ENCODE data around the gene SIAE.

SIAE gene

DNA sequence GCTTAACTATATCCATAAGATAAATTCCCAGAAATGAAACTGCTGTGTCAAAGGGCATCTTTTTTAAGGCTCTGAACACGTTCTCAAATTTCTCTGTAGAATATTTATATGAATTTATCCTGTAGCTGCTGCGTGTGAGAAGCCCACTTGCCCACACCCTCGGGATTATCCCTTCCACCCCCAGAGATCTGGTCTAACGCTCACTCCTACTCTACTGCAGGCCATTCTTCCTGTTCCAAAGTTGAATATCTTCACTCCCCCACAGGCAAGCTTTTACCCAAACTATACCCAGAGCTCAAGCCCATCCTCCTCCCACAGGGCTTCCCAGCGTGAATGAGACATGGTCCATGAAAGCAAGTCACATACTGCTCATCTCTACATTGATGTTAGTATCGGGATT is 24.9 kb downstream of the SIAE start:
- H3K27ac Mint-ChIP-seq, result no peak overlapping the region
- no peaks in the 10 kb centered on the region for H3K9me3 Mint-ChIP-seq
- H3K27me3 Mint-ChIP-seq (ENCODE audit: low read depth), result no peaks in the 10 kb centered on the region
- no peaks in the 10 kb centered on the region for H3K36me3 Mint-ChIP-seq (ENCODE audit: low read depth)
- no peak overlapping the region for H3K4me3 Mint-ChIP-seq
- H3K4me1 Mint-ChIP-seq (ENCODE audit: low read depth), result no peaks in the 10 kb centered on the region

- no peaks in the 10 kb centered on the region for H3K4me1 Mint-ChIP-seq (ENCODE audit: low read depth)
- H3K9me3 Mint-ChIP-seq, result no peaks in the 10 kb centered on the region
- no peak overlapping the region for H3K4me3 Mint-ChIP-seq
- peaks cover under 1% of the 10 kb centered on the region for H3K36me3 Mint-ChIP-seq (ENCODE audit: low read depth)
- no peak overlapping the region for H3K27ac Mint-ChIP-seq
- H3K27me3 Mint-ChIP-seq (ENCODE audit: low read depth), result no peaks in the 10 kb centered on the region
These were observed 27.4 kb downstream of the SIAE start for GRCh38 chr11:124646148-124646547.

DNA sequence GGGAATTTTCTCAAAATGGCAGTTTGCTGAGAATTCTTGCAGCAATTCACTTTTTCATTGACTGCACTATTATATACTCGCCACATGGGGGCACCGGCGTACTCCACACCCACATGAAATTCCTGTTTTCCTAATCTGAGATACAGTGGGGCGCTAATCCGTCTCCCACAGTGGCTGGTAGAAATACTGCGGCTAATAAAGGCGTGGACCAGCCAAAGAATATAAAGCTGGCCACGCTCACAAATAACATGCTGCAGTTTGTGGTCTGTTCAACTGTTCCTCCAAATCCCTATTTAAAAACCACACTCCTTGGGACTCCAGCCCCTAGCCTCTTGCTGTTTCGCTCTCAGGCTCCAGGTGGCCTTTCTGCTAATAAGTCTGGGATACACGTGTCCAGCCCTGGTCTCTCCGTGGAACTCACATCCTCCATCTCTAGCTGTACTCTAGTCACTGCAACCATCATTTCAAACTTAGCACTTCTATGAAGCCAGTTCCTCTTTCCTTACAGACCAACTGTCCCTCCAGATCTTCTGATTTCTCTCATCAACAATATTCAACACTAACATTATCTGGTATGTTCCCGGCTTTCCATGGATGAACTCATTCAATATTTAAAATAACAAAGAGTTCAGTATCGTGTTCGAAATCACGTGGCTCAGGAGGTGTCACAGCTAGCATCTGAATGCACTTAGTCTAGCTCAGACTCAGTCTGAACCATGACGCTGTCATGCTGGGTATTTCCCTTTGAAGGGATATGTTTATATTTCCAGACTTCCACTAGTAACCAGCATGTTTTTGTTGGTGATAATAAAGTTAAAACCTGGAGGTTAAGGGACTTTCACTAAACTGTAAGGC is 28.9 kb downstream of the SIAE start:
- no peak overlapping the region for H3K27ac Mint-ChIP-seq
- no peaks in the 10 kb centered on the region for H3K4me1 Mint-ChIP-seq (ENCODE audit: low read depth)

GRCh38 chr11:124643605-124644425 is 29.7 kb downstream of the SIAE start:
- Mint-ChIP-seq H3K4me3 (no peak overlapping the region), H3K9me3 (no peaks in the 10 kb centered on the region), H3K27me3 (ENCODE audit: low read depth) (no peaks in the 10 kb centered on the region), H3K4me1 (ENCODE audit: low read depth) (no peaks in the 10 kb centered on the region), H3K27ac (no peak overlapping the region), H3K36me3 (ENCODE audit: low read depth) (peaks cover 5% of the 10 kb centered on the region)

More for the DNA sequence above, 28.9 kb downstream of the SIAE start:
- no peak overlapping the region for H3K4me3 Mint-ChIP-seq
- no peaks in the 10 kb centered on the region for H3K27me3 Mint-ChIP-seq (ENCODE audit: low read depth)
- H3K9me3 Mint-ChIP-seq, result no peaks in the 10 kb centered on the region
- peaks cover 5% of the 10 kb centered on the region for H3K36me3 Mint-ChIP-seq (ENCODE audit: low read depth)

DNA sequence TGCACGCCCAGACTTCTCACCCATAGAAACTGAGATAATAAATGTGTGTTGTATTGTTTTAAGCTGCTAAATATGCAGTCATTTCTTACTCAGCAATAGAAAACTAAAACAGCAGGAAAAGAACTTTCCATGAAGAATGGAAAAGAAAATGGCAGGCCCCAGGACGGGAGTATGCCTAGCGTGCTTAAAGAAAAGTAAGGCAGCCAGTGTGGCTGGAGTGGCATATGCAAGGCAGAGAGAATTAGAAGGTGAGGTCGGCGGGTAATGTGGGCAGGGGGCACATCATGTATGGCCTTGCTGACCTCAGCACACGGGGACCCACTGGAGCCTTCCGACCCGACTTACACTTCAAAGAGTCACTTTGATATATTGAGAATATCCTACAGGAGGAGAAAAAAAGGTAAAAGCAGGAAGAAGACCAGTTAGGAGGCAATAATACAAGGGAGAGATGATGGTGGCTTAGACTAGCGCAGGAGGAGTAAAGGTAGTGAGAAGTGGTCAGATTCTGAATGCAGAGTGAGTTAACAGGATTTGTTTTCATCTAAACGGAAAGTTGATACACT is 30.4 kb downstream of the SIAE start:
- Mint-ChIP-seq H3K4me1 (ENCODE audit: low read depth) (no peaks in the 10 kb centered on the region), H3K27ac (no peak overlapping the region), H3K27me3 (ENCODE audit: low read depth) (no peaks in the 10 kb centered on the region), H3K36me3 (ENCODE audit: low read depth) (peaks cover 12% of the 10 kb centered on the region), H3K9me3 (no peaks in the 10 kb centered on the region), H3K4me3 (no peak overlapping the region)

- Mint-ChIP-seq H3K27me3 (ENCODE audit: low read depth) (no peaks in the 10 kb centered on the region), H3K36me3 (ENCODE audit: low read depth) (peaks cover 15% of the 10 kb centered on the region)
These were observed 30.9 kb downstream of the SIAE start for GRCh38 chr11:124642628-124643027.

DNA sequence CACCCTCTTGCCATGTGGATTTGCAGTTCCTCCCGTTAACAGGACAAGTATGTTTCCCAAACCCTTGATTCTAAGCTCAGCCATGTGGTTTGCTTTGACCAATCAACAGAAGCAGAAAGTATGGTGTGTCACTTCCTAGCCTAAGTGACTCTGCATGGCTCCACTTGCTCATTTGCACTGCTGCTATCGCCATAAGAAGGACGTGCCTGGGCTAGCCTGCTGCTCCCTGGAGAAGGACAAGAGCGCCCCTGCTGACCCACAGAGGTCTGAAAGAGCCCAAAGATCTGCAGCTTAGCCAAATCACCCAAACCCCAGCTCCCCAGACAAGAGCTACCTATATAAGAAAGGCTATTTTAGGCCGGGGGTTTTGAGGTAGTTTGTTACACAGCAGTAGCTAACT is 32.9 kb downstream of the SIAE start:
- no peak overlapping the region for H3K27ac Mint-ChIP-seq
- peaks cover 28% of the 10 kb centered on the region for H3K36me3 Mint-ChIP-seq (ENCODE audit: low read depth)
- H3K27me3 Mint-ChIP-seq (ENCODE audit: low read depth), result no peaks in the 10 kb centered on the region
- no peaks in the 10 kb centered on the region for H3K9me3 Mint-ChIP-seq
- H3K4me1 Mint-ChIP-seq (ENCODE audit: low read depth), result no peaks in the 10 kb centered on the region
- H3K4me3 Mint-ChIP-seq, result no peak overlapping the region

More at GRCh38 chr11:124642628-124643027, 30.9 kb downstream of the SIAE start:
- no peak overlapping the region for H3K27ac Mint-ChIP-seq
- no peak overlapping the region for H3K4me3 Mint-ChIP-seq
- H3K9me3 Mint-ChIP-seq, result no peaks in the 10 kb centered on the region
- no peaks in the 10 kb centered on the region for H3K4me1 Mint-ChIP-seq (ENCODE audit: low read depth)

DNA sequence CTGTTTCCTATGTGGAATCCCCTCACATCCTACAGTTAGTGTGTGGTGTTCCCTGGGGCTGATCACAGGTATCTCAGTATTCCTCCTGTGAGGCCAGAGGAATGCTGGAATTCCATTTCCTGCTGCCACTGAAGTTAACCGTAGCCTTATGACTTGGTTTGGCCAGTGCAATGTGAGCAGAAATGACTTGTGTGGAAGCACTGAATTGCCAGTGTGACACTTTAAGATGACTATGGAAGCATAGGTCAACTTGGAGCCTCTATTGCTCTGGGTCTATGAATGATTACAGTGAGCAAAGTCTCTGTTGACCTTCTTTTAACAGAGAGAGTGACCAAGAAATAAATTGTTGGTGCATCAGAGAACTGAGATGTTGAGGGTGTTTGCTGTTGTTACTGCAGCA is 34.4 kb downstream of the SIAE start:
- Mint-ChIP-seq H3K4me1 (ENCODE audit: low read depth) (no peaks in the 10 kb centered on the region), H3K4me3 (no peak overlapping the region)

DNA sequence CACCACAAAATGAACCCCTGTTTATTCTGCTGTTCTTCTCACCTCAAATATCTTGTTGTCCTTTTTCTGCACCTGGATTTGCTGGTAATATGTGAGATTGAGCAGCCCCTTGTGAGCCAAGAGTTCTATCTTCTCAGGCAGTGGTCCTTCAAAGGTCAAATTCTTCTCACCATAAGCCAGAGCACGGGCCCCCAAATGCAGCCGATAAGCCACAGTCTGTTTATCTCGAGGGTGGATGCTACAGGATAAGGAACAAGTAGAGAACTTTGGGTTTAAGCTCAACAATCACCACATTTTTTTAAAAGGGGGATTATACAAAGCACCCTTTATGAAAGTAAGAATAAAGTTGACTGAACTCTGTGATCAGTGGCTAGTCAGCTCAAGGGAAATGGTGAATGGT is 35.0 kb downstream of the SIAE start:
- H3K9me3 Mint-ChIP-seq, result no peaks in the 10 kb centered on the region
- H3K4me1 Mint-ChIP-seq (ENCODE audit: low read depth), result no peaks in the 10 kb centered on the region
- no peak overlapping the region for H3K4me3 Mint-ChIP-seq
- no peaks in the 10 kb centered on the region for H3K27me3 Mint-ChIP-seq (ENCODE audit: low read depth)
- no peak overlapping the region for H3K27ac Mint-ChIP-seq
- H3K36me3 Mint-ChIP-seq (ENCODE audit: low read depth), result peaks cover 30% of the 10 kb centered on the region

More for the DNA sequence above, 34.4 kb downstream of the SIAE start:
- Mint-ChIP-seq H3K27me3 (ENCODE audit: low read depth) (no peaks in the 10 kb centered on the region), H3K36me3 (ENCODE audit: low read depth) (peaks cover 28% of the 10 kb centered on the region), H3K27ac (no peak overlapping the region), H3K9me3 (no peaks in the 10 kb centered on the region)

DNA sequence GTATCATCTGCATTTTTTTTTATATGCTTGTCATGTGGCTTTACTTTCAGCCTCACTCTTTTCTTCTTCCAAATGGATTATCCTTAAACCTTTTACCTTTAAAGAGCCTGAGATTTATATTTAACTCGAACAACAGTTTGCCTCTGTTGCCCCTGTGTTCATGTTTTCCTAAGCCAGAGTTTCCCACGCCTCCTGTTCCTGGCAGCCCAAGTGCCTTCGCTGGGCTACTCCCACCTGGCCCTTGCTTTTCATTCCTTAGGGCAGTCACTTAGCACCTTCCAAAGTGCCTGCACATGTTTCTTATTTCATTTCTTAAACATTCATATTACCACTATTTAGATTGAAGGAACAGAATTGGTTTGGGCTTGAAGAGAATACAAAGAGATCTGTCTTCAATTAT is 37.6 kb downstream of the SIAE start:
- no peak overlapping the region for H3K4me3 Mint-ChIP-seq
- H3K27ac Mint-ChIP-seq, result no peak overlapping the region
- no peaks in the 10 kb centered on the region for H3K27me3 Mint-ChIP-seq (ENCODE audit: low read depth)
- H3K9me3 Mint-ChIP-seq, result no peaks in the 10 kb centered on the region
- H3K4me1 Mint-ChIP-seq (ENCODE audit: low read depth), result no peaks in the 10 kb centered on the region
- peaks cover 49% of the 10 kb centered on the region for H3K36me3 Mint-ChIP-seq (ENCODE audit: low read depth)

DNA sequence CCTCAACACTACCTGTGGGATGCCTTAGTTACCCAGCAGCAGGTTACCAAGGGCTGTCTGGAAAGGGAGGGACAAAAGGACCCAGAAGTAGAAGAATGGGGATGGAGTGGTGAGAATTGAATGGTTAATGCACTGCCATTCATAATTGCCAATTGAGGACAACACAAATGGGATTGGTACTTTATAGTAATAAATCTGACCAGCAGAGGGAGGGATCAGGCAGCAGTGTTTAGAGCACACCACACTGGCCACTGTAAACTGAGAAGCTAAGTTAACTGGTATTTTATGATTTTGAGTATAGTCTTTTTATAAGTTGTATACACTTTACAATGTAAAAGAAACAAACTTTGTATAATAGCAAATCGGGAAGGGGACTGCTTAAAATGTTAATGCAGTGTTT is 40.2 kb downstream of the SIAE start:
- Mint-ChIP-seq H3K27ac (no peak overlapping the region), H3K4me1 (ENCODE audit: low read depth) (peaks cover 4% of the 10 kb centered on the region), H3K4me3 (no peak overlapping the region), H3K36me3 (ENCODE audit: low read depth) (peaks cover 56% of the 10 kb centered on the region), H3K9me3 (no peaks in the 10 kb centered on the region), H3K27me3 (ENCODE audit: low read depth) (no peaks in the 10 kb centered on the region)

DNA sequence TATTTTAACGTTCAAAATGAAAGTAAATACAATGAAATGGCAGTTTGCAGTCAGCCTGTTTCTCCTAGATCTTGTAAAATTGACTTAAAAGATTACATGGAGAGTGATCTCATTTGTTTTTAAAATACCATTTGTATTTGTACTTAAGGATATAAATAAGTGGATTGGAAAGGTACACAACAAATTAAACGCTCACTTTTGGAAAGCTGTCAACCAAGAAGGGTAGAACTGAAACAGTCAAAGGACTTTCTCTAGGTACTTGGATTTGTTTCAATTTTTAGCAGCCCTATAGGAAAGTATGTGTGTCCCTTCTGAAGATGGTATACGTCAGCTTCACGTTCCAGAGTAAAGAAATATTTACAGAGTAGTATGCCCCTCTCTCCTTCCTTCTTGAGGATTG is 43.6 kb downstream of the SIAE start:
- H3K4me1 Mint-ChIP-seq (ENCODE audit: low read depth), result peaks cover 11% of the 10 kb centered on the region
- H3K4me3 Mint-ChIP-seq, result no peak overlapping the region
- no peaks in the 10 kb centered on the region for H3K9me3 Mint-ChIP-seq
- H3K36me3 Mint-ChIP-seq (ENCODE audit: low read depth), result peaks cover 60% of the 10 kb centered on the region
- H3K27ac Mint-ChIP-seq, result no peak overlapping the region
- H3K27me3 Mint-ChIP-seq (ENCODE audit: low read depth), result no peaks in the 10 kb centered on the region

DNA sequence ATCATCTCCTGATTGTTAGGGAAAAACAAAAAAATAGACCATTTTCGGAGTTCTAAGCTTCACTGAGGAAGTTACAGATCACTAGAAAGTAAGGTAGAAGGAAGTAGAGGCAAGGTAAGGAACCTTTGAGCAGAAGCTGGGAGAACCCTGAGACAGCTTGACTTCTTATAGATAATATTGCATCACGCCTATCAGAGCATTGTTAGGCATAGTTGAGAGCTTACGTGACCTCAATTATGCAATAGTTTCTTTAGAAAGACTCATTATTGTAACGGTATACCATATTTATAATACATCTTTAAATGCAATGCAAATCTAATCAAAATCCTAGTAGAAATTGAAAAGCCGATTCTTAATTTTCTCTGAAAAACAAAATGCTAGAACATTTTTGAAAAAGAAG is 46.0 kb downstream of the SIAE start:
- H3K27me3 Mint-ChIP-seq (ENCODE audit: low read depth), result no peaks in the 10 kb centered on the region
- no peak overlapping the region for H3K4me3 Mint-ChIP-seq
- peaks cover 21% of the 10 kb centered on the region for H3K4me1 Mint-ChIP-seq (ENCODE audit: low read depth)
- no peak overlapping the region for H3K27ac Mint-ChIP-seq
- no peaks in the 10 kb centered on the region for H3K9me3 Mint-ChIP-seq
- peaks cover 52% of the 10 kb centered on the region for H3K36me3 Mint-ChIP-seq (ENCODE audit: low read depth)

- H3K4me1 Mint-ChIP-seq (ENCODE audit: low read depth), result peaks cover 25% of the 10 kb centered on the region
- H3K9me3 Mint-ChIP-seq, result no peaks in the 10 kb centered on the region
- no peak overlapping the region for H3K4me3 Mint-ChIP-seq
- H3K27ac Mint-ChIP-seq, result no peak overlapping the region
- H3K36me3 Mint-ChIP-seq (ENCODE audit: low read depth), result peaks cover 37% of the 10 kb centered on the region
- H3K27me3 Mint-ChIP-seq (ENCODE audit: low read depth), result no peaks in the 10 kb centered on the region
These were observed 47.9 kb downstream of the SIAE start for GRCh38 chr11:124625504-124626168.

Measured in T-helper 1 cell treated with Interleukin-12 subunit alpha and Interleukin-12 subunit beta and Interleukin-4 antibody, amounts not matched to agents 30 μg/mL and 1 μg/mL, for 36 hours (primary cell).